Measurements from ENCODE around the gene DNAL1.

DNAL1 gene

DNA sequence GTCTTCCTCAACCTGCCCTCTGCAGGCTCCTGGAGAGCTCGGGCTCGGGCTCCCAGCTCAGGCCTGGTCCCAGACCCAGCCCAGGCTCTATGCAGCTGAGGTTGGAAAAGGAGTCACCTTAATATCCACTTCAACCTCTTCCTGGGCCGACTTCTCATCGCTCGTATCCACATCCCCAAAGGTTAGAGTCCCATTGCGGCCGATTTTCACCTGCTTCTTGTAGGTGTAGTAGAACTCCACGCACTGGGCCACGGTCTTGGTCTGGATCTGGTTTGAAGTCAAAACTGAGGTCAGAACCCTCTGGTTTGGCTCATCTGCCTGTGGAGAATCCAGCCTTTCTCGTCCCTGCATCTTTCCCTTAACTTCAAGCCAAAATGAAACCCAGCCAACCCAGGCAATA, 77.8 kb downstream of the DNAL1 start:
- H3K9me3 ChIP-seq (replicated peaks in 1 of 11) = no peaks in the 10 kb centered on the region
- no peak overlapping the region for H3K4me3 ChIP-seq
- H3K4me2 ChIP-seq = no peak overlapping the region
- H3K4me1 ChIP-seq = peaks cover 19 to 51% (median 45%) of the 10 kb centered on the region in 10 experiments
- TF ChIP-seq Cebpa-rat (IDR thresholded peaks at IDR 0.05) = no peak
- peak overlapping the region in 2 of 11 experiments; percentile 1 to 68; a peak in 1 of 22 replicates for H3K9ac ChIP-seq
- H3K36me3 ChIP-seq = peaks cover 97 to 100% (median 98%) of the 10 kb centered on the region in 11 experiments
- H4K20me1 ChIP-seq = peaks cover 19 to 87% (median 38%) of the 10 kb centered on the region in 11 experiments; a peak in 19 of 22 replicates
- H3K27ac ChIP-seq = peak overlapping the region in 7 of 11 experiments; percentile 70 to 82 (median 76); a peak in 12 of 22 replicates
- H3K27me3 ChIP-seq = no peaks in the 10 kb centered on the region

- peak overlapping the region in 10 of 11 experiments; percentile 50 to 82 (median 73); a peak in 18 of 22 replicates for H3K27ac ChIP-seq
- H3K36me3 ChIP-seq = peaks cover 97 to 100% (median 98%) of the 10 kb centered on the region in 11 experiments
- no peaks in the 10 kb centered on the region for H3K27me3 ChIP-seq
- peak overlapping the region; percentile 28 to 79 (median 65); a peak in 18 of 22 replicates for H3K4me2 ChIP-seq
- H3K9me3 ChIP-seq (replicated peaks in 1 of 11) = no peaks in the 10 kb centered on the region
- H3K4me3 ChIP-seq = no peak overlapping the region
- H4K20me1 ChIP-seq = peaks cover 19 to 85% (median 38%) of the 10 kb centered on the region in 11 experiments; a peak in 18 of 22 replicates
- H3K9ac ChIP-seq = peak overlapping the region; percentile 42 to 68 (median 62); a peak in 19 of 22 replicates
- TF ChIP-seq Cebpa-rat (IDR thresholded peaks at IDR 0.05) = no peak
- peaks cover 21 to 60% (median 52%) of the 10 kb centered on the region in 10 experiments for H3K4me1 ChIP-seq
Observed at GRCh38 chr14:73723406-73723796, 78.6 kb downstream of the DNAL1 start.

- H3K9ac ChIP-seq = peak overlapping the region; percentile 42 to 68 (median 62); a peak in 21 of 22 replicates
Observed at GRCh38 chr14:73723797-73724661, 79.2 kb downstream of the DNAL1 start.

DNA sequence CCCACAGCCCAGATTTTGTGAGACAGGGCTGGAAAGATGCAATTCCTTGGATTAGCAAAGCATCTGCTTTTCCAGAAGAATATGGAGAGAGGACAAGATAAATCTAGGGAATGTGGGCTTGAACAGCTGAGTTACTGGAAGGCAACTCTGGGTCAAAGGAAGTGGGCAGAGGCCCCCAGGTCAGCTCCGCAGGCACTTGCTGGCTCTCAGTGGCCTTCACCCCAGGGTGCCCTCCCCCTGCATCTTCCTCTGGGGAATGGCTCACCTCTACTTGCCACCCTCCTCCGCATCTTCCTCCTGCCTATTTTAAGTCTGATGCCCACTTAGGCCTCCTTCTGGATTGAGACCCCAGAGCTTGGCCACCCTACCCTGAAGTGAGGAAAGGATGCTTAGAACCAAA, 79.9 kb downstream of the DNAL1 start:
- Histone ChIP-seq H3K4me3 (no peak overlapping the region; a peak in 1 of 20 replicates), H3K4me1 (peaks cover 23 to 73% (median 57%) of the 10 kb centered on the region in 10 experiments), H3K36me3 (peaks cover 95 to 100% (median 98%) of the 10 kb centered on the region in 11 experiments), H3K9me3 (replicated peaks in 1 of 11) (no peaks in the 10 kb centered on the region), H3K9ac (peak overlapping the region; percentile 23 to 67 (median 62); a peak in 20 of 22 replicates), H3K27me3 (no peaks in the 10 kb centered on the region), H3K27ac (peak overlapping the region in 10 of 11 experiments; percentile 50 to 82 (median 73); a peak in 20 of 22 replicates), H4K20me1 (peaks cover 26 to 86% (median 48%) of the 10 kb centered on the region in 11 experiments; a peak in 21 of 22 replicates), H3K4me2 (peak overlapping the region in 10 of 11 experiments; percentile 27 to 79 (median 66); a peak in 20 of 22 replicates)
- TF ChIP-seq Cebpa-rat (IDR thresholded peaks at IDR 0.05) = no peak

More at GRCh38 chr14:73723797-73724661, 79.2 kb downstream of the DNAL1 start:
- peak in 9 of 11 experiments; percentile 9 to 79 (median 71); a peak in 13 of 22 replicates for TF ChIP-seq Cebpa-rat (IDR thresholded peaks at IDR 0.05)
- Histone ChIP-seq H3K27me3 (no peaks in the 10 kb centered on the region), H4K20me1 (peaks cover 19 to 85% (median 41%) of the 10 kb centered on the region in 11 experiments; a peak in 20 of 22 replicates), H3K4me2 (peak overlapping the region; percentile 28 to 79 (median 65); a peak in 20 of 22 replicates), H3K9me3 (replicated peaks in 1 of 11) (no peaks in the 10 kb centered on the region), H3K4me3 (no peak overlapping the region), H3K4me1 (peaks cover 23 to 66% (median 56%) of the 10 kb centered on the region in 10 experiments), H3K27ac (peak overlapping the region in 10 of 11 experiments; percentile 50 to 82 (median 73); a peak in 20 of 22 replicates), H3K36me3 (peaks cover 94 to 99% (median 97%) of the 10 kb centered on the region in 11 experiments)

- Histone ChIP-seq H3K36me3 (peaks cover 95 to 100% (median 98%) of the 10 kb centered on the region in 11 experiments), H3K9me3 (replicated peaks in 1 of 11) (no peaks in the 10 kb centered on the region), H3K27ac (peak overlapping the region in 10 of 11 experiments; percentile 50 to 82 (median 73); a peak in 19 of 22 replicates), H3K4me2 (peak overlapping the region in 10 of 11 experiments; percentile 27 to 79 (median 66); a peak in 19 of 22 replicates), H3K4me3 (peak overlapping the region in 1 of 10 experiments; percentile 1; a peak in 1 of 20 replicates), H4K20me1 (peaks cover 32 to 87% (median 53%) of the 10 kb centered on the region in 11 experiments; a peak in 21 of 22 replicates), H3K27me3 (no peaks in the 10 kb centered on the region), H3K4me1 (peaks cover 23 to 73% (median 57%) of the 10 kb centered on the region in 10 experiments), H3K9ac (peak overlapping the region; percentile 23 to 67 (median 62); a peak in 19 of 22 replicates)
- no peak for TF ChIP-seq Cebpa-rat (IDR thresholded peaks at IDR 0.05)
Observed at GRCh38 chr14:73725116-73726024, 80.6 kb downstream of the DNAL1 start.

DNA sequence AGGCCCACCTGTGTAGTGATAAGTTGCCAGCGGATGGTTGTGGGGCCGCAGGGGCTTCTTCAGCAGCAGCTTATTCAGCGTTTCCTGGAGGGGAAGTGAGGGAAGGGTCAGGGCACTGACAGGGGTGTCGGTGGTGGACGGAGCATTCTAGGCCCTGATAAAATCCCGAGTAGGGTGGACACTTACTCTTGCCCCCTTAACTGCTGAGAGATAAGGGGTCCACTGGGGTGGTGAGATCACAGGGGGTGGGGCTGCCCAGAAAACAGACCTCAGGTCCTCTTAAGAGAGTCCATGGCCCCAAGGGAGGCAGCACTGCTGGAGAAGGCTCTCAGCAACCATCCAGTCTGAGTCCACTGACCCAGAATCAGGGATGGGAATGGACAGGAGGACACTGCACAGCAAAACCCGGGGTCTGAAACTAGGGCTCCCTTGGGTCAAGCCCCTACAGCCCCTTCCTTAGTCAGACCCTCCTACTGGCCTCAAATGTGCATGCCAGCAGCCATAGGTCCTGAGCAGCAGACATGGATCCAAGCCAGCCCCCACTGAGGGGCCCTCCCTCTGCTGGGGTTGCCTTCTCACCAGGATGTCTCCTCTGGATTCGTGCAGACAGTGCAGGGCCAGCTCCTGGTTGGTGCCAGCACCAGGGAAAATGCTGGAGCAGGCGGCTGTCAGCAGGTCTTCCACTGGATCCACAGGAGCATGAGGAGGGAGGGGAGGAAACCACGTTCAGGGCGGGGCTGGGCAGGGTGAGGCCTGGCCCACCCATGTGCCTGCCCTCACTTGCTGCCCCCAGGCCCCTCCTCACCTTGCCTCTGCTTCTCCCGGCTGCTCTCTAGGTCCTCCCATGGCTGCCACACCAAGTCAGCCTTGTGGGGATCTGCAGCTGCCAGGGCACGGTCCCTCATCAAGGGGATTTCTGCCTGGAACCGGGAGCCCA, 81.5 kb downstream of the DNAL1 start:
- H4K20me1 ChIP-seq = peaks cover 42 to 87% (median 62%) of the 10 kb centered on the region in 11 experiments; a peak in 21 of 22 replicates

GRCh38 chr14:73727166-73727565, 82.4 kb downstream of the DNAL1 start:
- H3K4me2 ChIP-seq = peak overlapping the region in 7 of 11 experiments; percentile 56 to 79 (median 71); a peak in 12 of 22 replicates
- peaks cover 95 to 100% (median 98%) of the 10 kb centered on the region in 11 experiments for H3K36me3 ChIP-seq
- peaks cover 49 to 91% (median 70%) of the 10 kb centered on the region in 11 experiments; a peak in 21 of 22 replicates for H4K20me1 ChIP-seq
- peak overlapping the region in 9 of 11 experiments; percentile 34 to 82 (median 73); a peak in 17 of 22 replicates for H3K27ac ChIP-seq
- peaks cover 23 to 73% (median 57%) of the 10 kb centered on the region in 10 experiments for H3K4me1 ChIP-seq
- no peaks in the 10 kb centered on the region for H3K9me3 ChIP-seq (replicated peaks in 1 of 11)
- no peak for TF ChIP-seq Cebpa-rat (IDR thresholded peaks at IDR 0.05)
- H3K27me3 ChIP-seq = no peaks in the 10 kb centered on the region
- no peak overlapping the region for H3K4me3 ChIP-seq
- peak overlapping the region; percentile 16 to 67 (median 62); a peak in 14 of 22 replicates for H3K9ac ChIP-seq

More for the DNA sequence above, 81.5 kb downstream of the DNAL1 start:
- no peak for TF ChIP-seq Cebpa-rat (IDR thresholded peaks at IDR 0.05)
- no peaks in the 10 kb centered on the region for H3K9me3 ChIP-seq (replicated peaks in 1 of 11)
- H3K27ac ChIP-seq = peak overlapping the region in 10 of 11 experiments; percentile 25 to 82 (median 72); a peak in 18 of 22 replicates
- H3K4me2 ChIP-seq = peak overlapping the region in 9 of 11 experiments; percentile 51 to 79 (median 67); a peak in 18 of 22 replicates
- no peaks in the 10 kb centered on the region for H3K27me3 ChIP-seq
- no peak overlapping the region for H3K4me3 ChIP-seq
- peaks cover 95 to 100% (median 98%) of the 10 kb centered on the region in 11 experiments for H3K36me3 ChIP-seq
- H3K4me1 ChIP-seq = peaks cover 23 to 73% (median 57%) of the 10 kb centered on the region in 10 experiments
- peak overlapping the region; percentile 26 to 67 (median 62); a peak in 19 of 22 replicates for H3K9ac ChIP-seq

Data from BLaER1 treated with 17β-estradiol and CSF1 and Interleukin-3, amounts not matched to agents 10 nM and 100 nM (cell line).